H1 (cell line): ENCODE data around the gene GALNTL6. TPM values are rescaled to one million over a fixed set of nuclear protein-coding genes. Genes with fewer than 3 reads are reported as not detected.

Source experiments
- CTCF ChIA-PET: fragments of 300-600 bp; sonication (Branson Sonifier 250); formaldehyde crosslinking; loops from one replicate; lab custom pipeline; 2021; ENCODE audit not compliant: partially characterized antibody; lab: Charles Lee
- POLR2A ChIA-PET: fragments of 300-600 bp; sonication (Branson Sonifier 250); formaldehyde crosslinking; loops from one replicate; lab custom pipeline; 2021; ENCODE audit warnings: inconsistent platforms; ENCODE audit not compliant: partially characterized antibody; lab: Charles Lee
- DNase-seq, 2 experiments: peaks; one replicate each; pipeline versions ENCODE4 v3.0.0 to v3.0.0-alpha.2; 2010 to 2022; ENCODE audit warnings: low spot score in 2 of 2, low read depth in 1 of 2, mixed read lengths in 1 of 2
- FAIRE-seq: peaks from 2 replicates; lab custom pipeline; 2011; peaks lifted over from hg19 to GRCh38; lab: Jason Lieb, UNC
- H2AFZ ChIP-seq: 2 replicates; pipeline ENCODE4 v1.8.1; 2012; ENCODE audit warnings: low read length, inconsistent platforms
- H2AK5ac ChIP-seq: 2 replicates; pipeline ENCODE4 v1.6.1; 2013; ENCODE audit warnings: low read depth, low read length
- H2BK120ac ChIP-seq: replicated peaks from 2 replicates; pipeline ENCODE3; 2013; ENCODE audit warnings: low read depth, low read length, inconsistent platforms
- H2BK12ac ChIP-seq: 2 replicates; pipeline ENCODE4 v1.6.1; 2013; ENCODE audit warnings: low read depth, low read length
- H2BK15ac ChIP-seq: 2 replicates; pipeline ENCODE4 v1.6.1; 2013; ENCODE audit warnings: low read length
- H2BK20ac ChIP-seq: 2 replicates; pipeline ENCODE4 v1.6.1; 2013; ENCODE audit warnings: low read length
- H2BK5ac ChIP-seq: 2 replicates; pipeline ENCODE4 v1.6.1; 2013; ENCODE audit warnings: low read depth, low read length
- H3K14ac ChIP-seq: 2 replicates; pipeline ENCODE4 v1.6.1; 2013; ENCODE audit warnings: inconsistent platforms; ENCODE audit not compliant: insufficient read length
- H3K18ac ChIP-seq: 2 replicates; pipeline ENCODE4 v1.6.1; 2013; ENCODE audit warnings: low read length; ENCODE audit errors: extremely low read depth
- H3K23ac ChIP-seq: 2 replicates; pipeline ENCODE4 v1.6.1; 2013; ENCODE audit warnings: inconsistent platforms; ENCODE audit not compliant: insufficient read length
- H3K23me2 ChIP-seq: 2 replicates; pipeline ENCODE4 v1.6.1; 2013; ENCODE audit warnings: low read depth, low read length
- H3K27ac ChIP-seq: 2 replicates; pipeline ENCODE4 v1.6.1; 2011; ENCODE audit warnings: low read depth, low read length, inconsistent platforms
- H3K27me3 ChIP-seq, 4 experiments: replicated peaks in 1 of 4; 1 replicate in 1 of 4; 2 replicates in 3 of 4; pipeline versions ENCODE4 v1.6.1 to v1.8.1; 2011 to 2013; ENCODE audit warnings: low read length in 3 of 4, mild to moderate bottlenecking in 3 of 4, inconsistent platforms in 2 of 4, mixed read lengths in 2 of 4, moderate library complexity in 1 of 4; ENCODE audit not compliant: control insufficient read depth in 3 of 4, insufficient read depth in 3 of 4; ENCODE audit errors: extremely low read depth in 1 of 4
- H3K36me3 ChIP-seq, 4 experiments: 2 replicates each; pipeline versions ENCODE4 v1.6.1 to v1.8.1; 2011 to 2013; ENCODE audit warnings: mild to moderate bottlenecking in 4 of 4, low read length in 3 of 4, moderate library complexity in 2 of 4, control low read depth in 1 of 4, inconsistent platforms in 1 of 4; ENCODE audit not compliant: insufficient read depth in 4 of 4, control insufficient read depth in 2 of 4
- H3K4ac ChIP-seq: replicated peaks from 2 replicates; pipeline ENCODE3; 2013; ENCODE audit warnings: low read length, low read depth, mixed read lengths, inconsistent platforms; ENCODE audit not compliant: insufficient read length
- H3K4me1 ChIP-seq, 4 experiments: replicated peaks in 1 of 4; 1 replicate in 1 of 4; 2 replicates in 3 of 4; pipeline versions ENCODE4 v1.6.1 to v1.8.1; 2011 to 2013; ENCODE audit warnings: low read length in 3 of 4, inconsistent platforms in 2 of 4, mixed read lengths in 1 of 4; ENCODE audit not compliant: insufficient read depth in 4 of 4, control insufficient read depth in 3 of 4
- H3K4me2 ChIP-seq, 2 experiments: 2 replicates each; pipeline versions ENCODE4 v1.6.1 to v1.8.1; 2011 to 2013; ENCODE audit warnings: low read depth in 2 of 2, low read length in 2 of 2, control low read depth in 1 of 2, inconsistent platforms in 1 of 2, mild to moderate bottlenecking in 1 of 2; ENCODE audit not compliant: insufficient read depth in 1 of 2
- H3K4me3 ChIP-seq, 4 experiments: fragments of 200-600, 300-600 bp in 1 of 4; sonication (generic), shearing (Covaris generic), sonication (Bioruptor Twin) in 1 of 4; 2 replicates each; pipeline versions ENCODE4 v1.5.1 to v1.8.1; 2011 to 2016; ENCODE audit warnings: low read length in 4 of 4, low read depth in 3 of 4, control low read depth in 2 of 4, inconsistent platforms in 2 of 4, mild to moderate bottlenecking in 2 of 4, mixed read lengths in 1 of 4, moderate library complexity in 1 of 4; ENCODE audit not compliant: insufficient read depth in 2 of 4; ENCODE audit errors: extremely low read depth in 1 of 4
- H3K56ac ChIP-seq: replicated peaks from 2 replicates; pipeline ENCODE3; 2013; ENCODE audit warnings: low read depth, mild to moderate bottlenecking, mixed read lengths, low read length, inconsistent platforms; ENCODE audit not compliant: insufficient read length
- H3K79me1 ChIP-seq: 2 replicates; pipeline ENCODE4 v1.6.1; 2013; ENCODE audit warnings: low read depth, low read length, control low read depth
- H3K79me2 ChIP-seq, 2 experiments: 2 replicates each; pipeline versions ENCODE4 v1.6.1 to v1.8.1; 2012 to 2013; ENCODE audit warnings: low read length in 2 of 2, mild to moderate bottlenecking in 2 of 2, inconsistent platforms in 1 of 2; ENCODE audit not compliant: insufficient read depth in 2 of 2, control insufficient read depth in 1 of 2
- H3K9ac ChIP-seq, 4 experiments: replicated peaks in 1 of 4; 1 replicate in 1 of 4; 2 replicates in 3 of 4; pipeline versions ENCODE4 v1.6.1 to v1.8.1; 2011 to 2013; ENCODE audit warnings: low read depth in 3 of 4, low read length in 3 of 4, control low read depth in 2 of 4, mild to moderate bottlenecking in 2 of 4, moderate library complexity in 2 of 4, inconsistent platforms in 1 of 4; ENCODE audit errors: extremely low read depth in 1 of 4
- H3K9me3 ChIP-seq, 2 experiments: 2 replicates each; pipeline versions ENCODE4 v1.6.1 to v1.8.1; 2012 to 2013; ENCODE audit warnings: mild to moderate bottlenecking in 2 of 2, moderate library complexity in 2 of 2, control low read depth in 1 of 2, inconsistent platforms in 1 of 2, low read depth in 1 of 2, low read length in 1 of 2, mixed read lengths in 1 of 2; ENCODE audit not compliant: insufficient read depth in 2 of 2
- H4K20me1 ChIP-seq, 2 experiments: replicated peaks in 1 of 2; 2 replicates each; pipeline versions ENCODE3 to v1.8.1; 2011 to 2013; ENCODE audit warnings: inconsistent platforms in 2 of 2, low read length in 2 of 2, mild to moderate bottlenecking in 1 of 2; ENCODE audit not compliant: insufficient read depth in 2 of 2, control insufficient read depth in 1 of 2
- H4K5ac ChIP-seq: 2 replicates; pipeline ENCODE4 v1.6.1; 2013; ENCODE audit warnings: low read length, low read depth, mixed read lengths, inconsistent platforms; ENCODE audit not compliant: insufficient read length
- H4K8ac ChIP-seq: 2 replicates; pipeline ENCODE4 v1.8.0; 2013; ENCODE audit warnings: mild to moderate bottlenecking, moderate library complexity, low read length, inconsistent platforms; ENCODE audit not compliant: insufficient read depth; ENCODE audit errors: extremely low read depth
- H4K91ac ChIP-seq: replicated peaks from 2 replicates; pipeline ENCODE3; 2013; ENCODE audit warnings: low read length, mixed read lengths, inconsistent platforms; ENCODE audit not compliant: insufficient read length
- E2F6 ChIP-seq: IDR thresholded peaks from 2 replicates; pipeline ENCODE4 v1.6.1; 2012; ENCODE audit warnings: inconsistent platforms
- EGR1 ChIP-seq: IDR thresholded peaks from 2 replicates; pipeline ENCODE4 v1.6.1; 2011; ENCODE audit warnings: low read depth, low read length, borderline replicate concordance
- GTF2F1 ChIP-seq: IDR thresholded peaks from 2 replicates; pipeline ENCODE4 v1.6.1; 2012; ENCODE audit warnings: low read depth, low read length, improper control_type of control experiment, borderline replicate concordance
- JUN ChIP-seq: IDR thresholded peaks from 2 replicates; pipeline ENCODE4 v1.6.1; 2011; ENCODE audit warnings: low read depth, mild to moderate bottlenecking, improper control_type of control experiment, low read length
- JUND ChIP-seq: IDR thresholded peaks from 2 replicates; pipeline ENCODE4 v1.6.1; 2011; ENCODE audit warnings: mild to moderate bottlenecking, improper control_type of control experiment, low read length
- RAD21 ChIP-seq, 2 experiments: IDR thresholded peaks in 1 of 2; conservative IDR thresholded peaks in 1 of 2; 2 replicates each; pipeline ENCODE4 v1.6.1; 2011; ENCODE audit warnings: low read depth in 2 of 2, low read length in 2 of 2, improper control_type of control experiment in 1 of 2, inconsistent platforms in 1 of 2, mild to moderate bottlenecking in 1 of 2, moderate library complexity in 1 of 2
- SAP30 ChIP-seq: fragments of 300-600 bp; sonication (generic); IDR thresholded peaks from 2 replicates; pipeline ENCODE4 v1.7.1; 2012; ENCODE audit warnings: low read length, moderate library complexity, mild to moderate bottlenecking, inconsistent platforms; ENCODE audit not compliant: insufficient read depth, insufficient replicate concordance
- SIX5 ChIP-seq: IDR thresholded peaks from 2 replicates; pipeline ENCODE4 v1.6.1; 2011; ENCODE audit warnings: mild to moderate bottlenecking, low read depth, low read length
- TAF1 ChIP-seq: IDR thresholded peaks from 2 replicates; pipeline ENCODE4 v1.6.1; 2011; ENCODE audit warnings: mild to moderate bottlenecking, low read depth, low read length
- USF2 ChIP-seq: IDR thresholded peaks from 2 replicates; pipeline ENCODE4 v1.6.1; 2011; ENCODE audit warnings: low read length, improper control_type of control experiment
- WGBS, 2 experiments: shearing (Covaris generic) in 1 of 2; methylation state at CpG; one replicate each; pipeline versions ENCODE4 v1.1.6 to v1.1.7; 2013 to 2015; ENCODE audit warnings: low lambda C conversion rate in 2 of 2, mixed read lengths in 2 of 2, inconsistent platforms in 1 of 2, low coverage in 1 of 2, missing lambda C conversion rate in 1 of 2; ENCODE audit not compliant: insufficient replicate concordance in 2 of 2, insufficient coverage in 1 of 2, insufficient read length in 1 of 2; ENCODE audit errors: extremely low coverage in 1 of 2, missing lambda C conversion rate in 1 of 2; 5-methylcytosine and 5-hydroxymethylcytosine counted together
- polyA plus RNA-seq, 7 experiments: library from polyadenylated mRNA; depleted of rRNA in 3 of 7; stranded (reverse) in 5 of 7; unstranded in 2 of 7; fragments of >200 nt in 5 of 7; fragments of 200-250 nt in 2 of 7; gene quantifications; 1 replicate in 5 of 7; 2 replicates in 1 of 7; 4 replicates in 1 of 7; pipeline versions ENCODE4 v1.2.1 to v1.2.3, GENCODE V29; 2011 to 2013; ENCODE audit warnings: missing spikeins in 2 of 7, mixed read lengths in 2 of 7
- total RNA-seq: library from RNA; stranded (reverse); fragmentation: NEBNext Ultra II Directional; extraction: Animal tissue kit (Norgen Biotek cat#: 25700); gene quantifications from 2 replicates; pipeline ENCODE4 v1.2.1, GENCODE V29; 2021

GALNTL6 gene
- total and polyA plus RNA-seq, 2 of the 8 experiments (the other 6 are each of a cell fraction or from before 2014, with no cell fraction given), result 0.03 to 0.32 TPM

DNA sequence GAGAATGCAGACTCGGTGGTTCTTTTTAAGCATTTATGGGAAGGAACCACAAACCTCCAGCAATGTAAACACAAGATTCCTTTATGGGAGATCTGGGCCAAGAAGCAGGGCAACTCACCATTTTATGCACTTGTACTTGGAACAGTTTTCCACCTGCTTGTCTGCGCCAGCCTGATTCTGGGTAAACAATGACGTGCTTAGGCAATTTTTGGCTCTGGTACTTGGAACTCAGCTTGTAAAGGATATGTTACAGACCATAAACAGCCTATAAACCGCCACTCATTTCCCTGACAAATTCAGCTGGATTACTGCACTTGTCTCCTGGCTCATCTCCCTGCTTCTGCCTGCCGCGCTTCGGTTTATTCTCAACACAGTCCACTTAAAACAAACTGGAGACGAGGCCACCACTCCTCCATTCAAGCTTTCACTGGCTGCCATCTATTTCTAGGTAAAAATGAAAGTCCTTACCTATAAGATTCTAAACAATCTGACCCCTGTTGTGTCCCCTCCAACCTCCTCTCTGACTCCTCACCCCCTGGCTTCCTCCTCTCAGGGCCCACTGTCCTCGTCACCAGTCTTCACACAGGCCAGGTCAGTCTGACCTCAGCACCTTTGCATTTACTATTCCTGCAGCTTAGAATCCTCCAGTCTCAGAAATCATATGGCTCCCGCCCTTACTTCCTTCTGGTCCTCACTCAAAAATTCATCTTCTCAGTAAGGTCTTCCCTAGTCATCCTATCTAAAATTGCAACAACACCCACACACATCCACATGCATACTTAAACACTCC, 1149.6 kb downstream of the GALNTL6 start:
- no peaks in the 10 kb centered on the region for H3K79me1 ChIP-seq
- CTCF ChIA-PET, result interaction anchor here (2.1 kb wide), 1 partner anchor 51 kb away, joined by 6 read pairs; no protein-coding TSS in a partner anchor
- no peak for TF ChIP-seq USF2
- TF ChIP-seq GTF2F1, result no peak
- no peak for TF ChIP-seq E2F6
- no peak for TF ChIP-seq SIX5
- no peak for TF ChIP-seq JUND
- no peak for TF ChIP-seq RAD21 (IDR thresholded peaks at IDR 0.05 in 1 of 2, conservative IDR thresholded peaks at IDR 0.05 in 1 of 2; ENCODE audit: low read depth in 2 of 2, low read length in 2 of 2)
- TF ChIP-seq JUN, result no peak
- no peak for TF ChIP-seq EGR1
- TF ChIP-seq SAP30, result no peak
- TF ChIP-seq TAF1, result no peak

More for the DNA sequence above, 1149.6 kb downstream of the GALNTL6 start:
- H3K27me3 ChIP-seq, result no peaks in the 10 kb centered on the region
- H2BK20ac ChIP-seq, result no peak overlapping the region
- H3K9me3 ChIP-seq, result no peaks in the 10 kb centered on the region
- no peaks in the 10 kb centered on the region for H3K4me1 ChIP-seq
- no peak overlapping the region for H2BK120ac ChIP-seq
- no peak for DNase-seq
- H2BK12ac ChIP-seq, result no peak overlapping the region
- no peak overlapping the region for H3K14ac ChIP-seq
- no peak overlapping the region for H3K4me2 ChIP-seq
- peaks cover 2% of the 10 kb centered on the region; the same call in 1 of the 2 replicates for H3K23me2 ChIP-seq
- no peaks in the 10 kb centered on the region for H3K36me3 ChIP-seq
- 91% methylated on average over 10 of the region's 10 CpGs; no CpG with 5 or more reads in 1 of the 2 experiments for WGBS, 2 experiments
- no peak overlapping the region for H3K4me3 ChIP-seq
- no peak overlapping the region for H2BK5ac ChIP-seq
- no peak overlapping the region for H3K9ac ChIP-seq
- H2BK15ac ChIP-seq, result no peak overlapping the region
- no peak overlapping the region for H3K27ac ChIP-seq
- POLR2A ChIA-PET, result no interaction called here
- no peak overlapping the region for H4K91ac ChIP-seq
- H3K18ac ChIP-seq, result no peak overlapping the region
- no peak overlapping the region for H2AK5ac ChIP-seq
- H3K4ac ChIP-seq, result no peak overlapping the region
- H4K8ac ChIP-seq, result no peak overlapping the region
- no peak overlapping the region for H3K23ac ChIP-seq
- no peaks in the 10 kb centered on the region for H3K79me2 ChIP-seq
- H2AFZ ChIP-seq, result no peak overlapping the region
- no peaks in the 10 kb centered on the region for H4K20me1 ChIP-seq
- H3K56ac ChIP-seq, result no peak overlapping the region
- no peak overlapping the region for H4K5ac ChIP-seq
- no peak for FAIRE-seq
